Liver (tissue), 9 donors: ENCODE data around the gene NDUFB1. TPM values are rescaled to one million over a fixed set of nuclear protein-coding genes. Genes with fewer than 3 reads are reported as not detected.

ENCODE experiments used
- DNase-seq: peaks from one replicate; pipeline ENCODE4 v3.0.0-alpha.2; 2017; ENCODE audit warnings: low spot score
- H3K27ac ChIP-seq, 2 donors: one replicate each; pipeline ENCODE4 v1.7.0; 2013; ENCODE audit warnings: inconsistent platforms in 2 of 2, low read length in 2 of 2, control low read depth in 1 of 2, low read depth in 1 of 2, mild to moderate bottlenecking in 1 of 2
- H3K27me3 ChIP-seq, 4 donors: one replicate each; pipeline versions ENCODE4 v1.6.1 to v1.7.0; 2013; ENCODE audit warnings: low read length in 3 of 4, inconsistent platforms in 1 of 4, mild to moderate bottlenecking in 1 of 4, moderate library complexity in 1 of 4; ENCODE audit not compliant: control insufficient read depth in 4 of 4, insufficient read depth in 4 of 4
- H3K36me3 ChIP-seq, 4 donors: one replicate each; pipeline versions ENCODE4 v1.6.1 to v1.7.0; 2013; ENCODE audit warnings: low read length in 3 of 4, mild to moderate bottlenecking in 3 of 4, low read depth in 1 of 4, moderate library complexity in 1 of 4; ENCODE audit not compliant: control insufficient read depth in 4 of 4, insufficient read depth in 3 of 4
- H3K4me1 ChIP-seq, 4 donors: one replicate each; pipeline versions ENCODE4 v1.6.1 to v1.7.0; 2013; ENCODE audit warnings: low read length in 3 of 4, mild to moderate bottlenecking in 3 of 4, moderate library complexity in 1 of 4; ENCODE audit not compliant: control insufficient read depth in 4 of 4, insufficient read depth in 4 of 4
- H3K4me3 ChIP-seq, 3 donors: one replicate each; pipeline versions ENCODE4 v1.6.1 to v1.7.0; 2013; ENCODE audit warnings: low read length in 3 of 3, control low read depth in 1 of 3, low read depth in 1 of 3, mild to moderate bottlenecking in 1 of 3
- H3K9ac ChIP-seq, 2 donors: one replicate each; pipeline ENCODE4 v1.7.0; 2013; ENCODE audit warnings: low read length in 2 of 2, mild to moderate bottlenecking in 2 of 2, moderate library complexity in 2 of 2, control low read depth in 1 of 2, low read depth in 1 of 2
- H3K9me3 ChIP-seq, 4 donors: one replicate each; pipeline versions ENCODE4 v1.6.1 to v1.7.0; 2013; ENCODE audit warnings: low read length in 3 of 4; ENCODE audit not compliant: control insufficient read depth in 4 of 4
- ATF3 ChIP-seq: IDR thresholded peaks from 2 replicates; pipeline ENCODE4 v1.6.1; 2016; ENCODE audit warnings: antibody characterized with exemption
- CTCF ChIP-seq: fragments of 150-350 bp; IDR thresholded peaks from 2 replicates; pipeline ENCODE4 v1.5.1; 2017; ENCODE audit warnings: improper control_type of control experiment, low read depth, low read length; ENCODE audit not compliant: missing input control
- EGR1 ChIP-seq, 2 donors: IDR thresholded peaks; 2 replicates each; pipeline ENCODE4 v1.6.1; 2016 to 2018; ENCODE audit warnings: antibody characterized with exemption in 2 of 2, low read depth in 2 of 2
- FOXA1 ChIP-seq: IDR thresholded peaks from 2 replicates; pipeline ENCODE4 v1.6.1; 2016; ENCODE audit warnings: antibody characterized with exemption
- FOXA2 ChIP-seq: IDR thresholded peaks from 2 replicates; pipeline ENCODE4 v1.6.1; 2016; ENCODE audit warnings: antibody characterized with exemption
- GABPA ChIP-seq, 2 donors: IDR thresholded peaks in 1 of 2; conservative IDR thresholded peaks in 1 of 2; 2 replicates each; pipeline ENCODE4 v1.6.1; 2016; ENCODE audit warnings: antibody characterized with exemption in 2 of 2, mild to moderate bottlenecking in 1 of 2, moderate library complexity in 1 of 2
- HNF4A ChIP-seq, 2 donors: conservative IDR thresholded peaks; 2 replicates each; pipeline ENCODE4 v1.6.1; 2016; ENCODE audit warnings: antibody characterized with exemption in 2 of 2, mild to moderate bottlenecking in 2 of 2
- HNF4G ChIP-seq: IDR thresholded peaks from 2 replicates; pipeline ENCODE4 v1.6.1; 2016; ENCODE audit warnings: antibody characterized with exemption
- JUND ChIP-seq, 2 donors: IDR thresholded peaks; 2 replicates each; pipeline ENCODE4 v1.6.1; 2016; ENCODE audit warnings: antibody characterized with exemption in 2 of 2
- MAX ChIP-seq: IDR thresholded peaks from 2 replicates; pipeline ENCODE4 v1.6.1; 2016; ENCODE audit warnings: antibody characterized with exemption
- NR2F2 ChIP-seq: IDR thresholded peaks from 2 replicates; pipeline ENCODE4 v1.6.1; 2016; ENCODE audit warnings: antibody characterized with exemption
- RAD21 ChIP-seq, 2 donors: IDR thresholded peaks; 2 replicates each; pipeline ENCODE4 v1.6.1; 2016; ENCODE audit warnings: antibody characterized with exemption in 2 of 2, mild to moderate bottlenecking in 2 of 2
- RXRA ChIP-seq, 2 donors: IDR thresholded peaks; 2 replicates each; pipeline ENCODE4 v1.6.1; 2017 to 2018; ENCODE audit warnings: antibody characterized with exemption in 2 of 2, mild to moderate bottlenecking in 1 of 2
- SP1 ChIP-seq: IDR thresholded peaks from 2 replicates; pipeline ENCODE4 v1.6.1; 2018; ENCODE audit warnings: antibody characterized with exemption, mild to moderate bottlenecking
- TAF1 ChIP-seq: conservative IDR thresholded peaks from 2 replicates; pipeline ENCODE4 v1.6.1; 2016; ENCODE audit warnings: antibody characterized with exemption, mild to moderate bottlenecking
- YY1 ChIP-seq: IDR thresholded peaks from 2 replicates; pipeline ENCODE4 v1.6.1; 2016; ENCODE audit warnings: antibody characterized with exemption, mild to moderate bottlenecking
- WGBS: extraction: QIAGEN DNeasy Blood & Tissue Kit; methylation state at CpG from one replicate; pipeline ENCODE4 v1.1.7; 2013; 5-methylcytosine and 5-hydroxymethylcytosine counted together
- polyA plus RNA-seq, 2 donors: library from polyadenylated mRNA; stranded (reverse) in 1 of 2; unstranded in 1 of 2; fragments of 200-250 nt in 1 of 2; fragments of >200 nt in 1 of 2; fragmentation: Nextera tagmentation in 1 of 2; extraction: Ambion mirVana in 1 of 2; gene quantifications; one replicate each; pipeline versions ENCODE4 v1.2.1 to v1.2.3, GENCODE V29; 2013 to 2015
- total RNA-seq, 2 donors: library from RNA; depleted of rRNA; stranded (reverse); fragments of >200 nt; gene quantifications; one replicate each; pipeline ENCODE4 v1.2.3, GENCODE V29; 2014
- TF ChIP-seq, protein P1 (sequence below): IDR thresholded peaks from 2 replicates; pipeline ENCODE4 v1.6.1; 2016; ENCODE audit warnings: antibody characterized with exemption, mild to moderate bottlenecking
- TF ChIP-seq, protein P2 (sequence below): IDR thresholded peaks from 2 replicates; pipeline ENCODE4 v1.6.1; 2016; ENCODE audit warnings: antibody characterized with exemption
- donor health status: healthy.
- donor health status: healthy.
- donor health status: healthy.
- donor health status: healthy.
- donor health status: healthy.

Gene NDUFB1
- total RNA-seq = 100 to 1,000 TPM; 136 to 197 TPM
- polyA plus RNA-seq = 100 to 1,000 TPM; 283 to 436 TPM

DNA sequence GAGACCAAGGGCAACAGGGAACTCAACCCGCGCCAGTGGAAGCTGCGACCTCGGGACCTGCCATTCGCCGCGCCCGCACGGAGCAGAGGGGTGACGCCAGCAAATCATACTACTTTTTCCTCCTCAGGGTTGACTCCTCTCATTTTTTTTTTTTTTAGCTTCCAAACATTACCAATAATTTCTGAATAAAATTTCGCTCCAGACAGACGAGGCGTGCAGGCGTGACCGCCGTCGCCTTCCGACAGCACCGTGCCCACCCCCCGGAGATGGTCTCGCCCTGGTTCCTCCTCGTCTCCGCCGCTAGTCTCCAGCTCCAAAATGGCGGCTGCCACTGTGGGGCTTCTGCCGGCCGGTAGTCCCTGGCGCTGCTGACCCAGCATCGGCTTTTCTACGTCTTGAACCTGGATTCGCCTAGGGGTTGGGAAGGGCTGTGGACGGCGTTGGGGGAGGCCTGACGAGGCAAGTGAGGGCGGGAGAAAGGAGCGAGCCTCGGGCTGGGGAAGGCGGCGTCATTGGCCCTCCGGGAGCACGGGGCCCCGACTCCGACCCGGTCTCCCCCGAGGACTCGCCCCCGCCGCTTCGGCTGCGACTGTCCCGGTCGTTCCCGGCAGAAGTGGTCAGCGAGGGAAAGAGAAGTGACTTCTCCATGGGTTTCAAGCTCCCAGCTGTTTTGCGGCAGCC is at the start of gene NDUFB1, which contains the start of gene CPSF2:
TSS of gene NDUFB1 (minus strand) at position 37 of the 681 bp plus-strand sequence. CDS start 4,069 bp downstream, outside the sequence.
TSS of gene CPSF2 (plus strand) at position 300 of the 681 bp plus-strand sequence. CDS start 9,016 bp downstream, outside the sequence.
- H3K27me3 ChIP-seq = no peaks in the 10 kb centered on the region
- H3K9me3 ChIP-seq = no peaks in the 10 kb centered on the region
- DNase-seq = peak; percentile 90
- TF ChIP-seq FOXA1 (no peak), HNF4G (no peak), RXRA (IDR thresholded peaks at IDR 0.05) (peak in 1 of 2 donors; percentile 24), RAD21 (IDR thresholded peaks at IDR 0.05) (peak in 1 of 2 donors; percentile 13), SP1 (peak; percentile 33), HNF4A (conservative IDR thresholded peaks at IDR 0.05) (peak in 1 of 2 donors; percentile 15), JUND (IDR thresholded peaks at IDR 0.05) (no peak), MAX (peak; percentile 52), CTCF (no peak), FOXA2 (no peak), GABPA (IDR thresholded peaks at IDR 0.05 in 1 of 2, conservative IDR thresholded peaks at IDR 0.05 in 1 of 2) (peak in 1 of 2 donors; percentile 36), ATF3 (no peak), YY1 (peak; percentile 99), TAF1 (no peak), NR2F2 (peak; percentile 47), EGR1 (IDR thresholded peaks at IDR 0.05; ENCODE audit: low read depth in 2 of 2) (peak in 1 of 2 donors; percentile 26)
- TF ChIP-seq, protein P1, sequence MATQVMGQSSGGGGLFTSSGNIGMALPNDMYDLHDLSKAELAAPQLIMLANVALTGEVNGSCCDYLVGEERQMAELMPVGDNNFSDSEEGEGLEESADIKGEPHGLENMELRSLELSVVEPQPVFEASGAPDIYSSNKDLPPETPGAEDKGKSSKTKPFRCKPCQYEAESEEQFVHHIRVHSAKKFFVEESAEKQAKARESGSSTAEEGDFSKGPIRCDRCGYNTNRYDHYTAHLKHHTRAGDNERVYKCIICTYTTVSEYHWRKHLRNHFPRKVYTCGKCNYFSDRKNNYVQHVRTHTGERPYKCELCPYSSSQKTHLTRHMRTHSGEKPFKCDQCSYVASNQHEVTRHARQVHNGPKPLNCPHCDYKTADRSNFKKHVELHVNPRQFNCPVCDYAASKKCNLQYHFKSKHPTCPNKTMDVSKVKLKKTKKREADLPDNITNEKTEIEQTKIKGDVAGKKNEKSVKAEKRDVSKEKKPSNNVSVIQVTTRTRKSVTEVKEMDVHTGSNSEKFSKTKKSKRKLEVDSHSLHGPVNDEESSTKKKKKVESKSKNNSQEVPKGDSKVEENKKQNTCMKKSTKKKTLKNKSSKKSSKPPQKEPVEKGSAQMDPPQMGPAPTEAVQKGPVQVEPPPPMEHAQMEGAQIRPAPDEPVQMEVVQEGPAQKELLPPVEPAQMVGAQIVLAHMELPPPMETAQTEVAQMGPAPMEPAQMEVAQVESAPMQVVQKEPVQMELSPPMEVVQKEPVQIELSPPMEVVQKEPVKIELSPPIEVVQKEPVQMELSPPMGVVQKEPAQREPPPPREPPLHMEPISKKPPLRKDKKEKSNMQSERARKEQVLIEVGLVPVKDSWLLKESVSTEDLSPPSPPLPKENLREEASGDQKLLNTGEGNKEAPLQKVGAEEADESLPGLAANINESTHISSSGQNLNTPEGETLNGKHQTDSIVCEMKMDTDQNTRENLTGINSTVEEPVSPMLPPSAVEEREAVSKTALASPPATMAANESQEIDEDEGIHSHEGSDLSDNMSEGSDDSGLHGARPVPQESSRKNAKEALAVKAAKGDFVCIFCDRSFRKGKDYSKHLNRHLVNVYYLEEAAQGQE = peak; percentile 15
- TF ChIP-seq, protein P2, sequence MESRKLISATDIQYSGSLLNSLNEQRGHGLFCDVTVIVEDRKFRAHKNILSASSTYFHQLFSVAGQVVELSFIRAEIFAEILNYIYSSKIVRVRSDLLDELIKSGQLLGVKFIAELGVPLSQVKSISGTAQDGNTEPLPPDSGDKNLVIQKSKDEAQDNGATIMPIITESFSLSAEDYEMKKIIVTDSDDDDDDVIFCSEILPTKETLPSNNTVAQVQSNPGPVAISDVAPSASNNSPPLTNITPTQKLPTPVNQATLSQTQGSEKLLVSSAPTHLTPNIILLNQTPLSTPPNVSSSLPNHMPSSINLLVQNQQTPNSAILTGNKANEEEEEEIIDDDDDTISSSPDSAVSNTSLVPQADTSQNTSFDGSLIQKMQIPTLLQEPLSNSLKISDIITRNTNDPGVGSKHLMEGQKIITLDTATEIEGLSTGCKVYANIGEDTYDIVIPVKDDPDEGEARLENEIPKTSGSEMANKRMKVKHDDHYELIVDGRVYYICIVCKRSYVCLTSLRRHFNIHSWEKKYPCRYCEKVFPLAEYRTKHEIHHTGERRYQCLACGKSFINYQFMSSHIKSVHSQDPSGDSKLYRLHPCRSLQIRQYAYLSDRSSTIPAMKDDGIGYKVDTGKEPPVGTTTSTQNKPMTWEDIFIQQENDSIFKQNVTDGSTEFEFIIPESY = no peak
- under 1% methylated on average over 55 of the region's 55 CpGs for WGBS
- H3K4me3 ChIP-seq = peak within 1 kb of the TSS; percentile 78 to 99 (median 95)
- H3K9ac ChIP-seq = peak within 1 kb of the TSS; percentile 77 to 85
- H3K36me3 ChIP-seq = peaks cover 0 to 6% (median 3%) of the 10 kb centered on the region in 4 donors
- peak within 1 kb of the TSS; percentile 90 to 93 for H3K27ac ChIP-seq
- H3K4me1 ChIP-seq = peaks cover 5 to 12% (median 6%) of the 10 kb centered on the region in 4 donors
